Measurements from ENCODE around the gene NR6A1.

NR6A1 gene

DNA sequence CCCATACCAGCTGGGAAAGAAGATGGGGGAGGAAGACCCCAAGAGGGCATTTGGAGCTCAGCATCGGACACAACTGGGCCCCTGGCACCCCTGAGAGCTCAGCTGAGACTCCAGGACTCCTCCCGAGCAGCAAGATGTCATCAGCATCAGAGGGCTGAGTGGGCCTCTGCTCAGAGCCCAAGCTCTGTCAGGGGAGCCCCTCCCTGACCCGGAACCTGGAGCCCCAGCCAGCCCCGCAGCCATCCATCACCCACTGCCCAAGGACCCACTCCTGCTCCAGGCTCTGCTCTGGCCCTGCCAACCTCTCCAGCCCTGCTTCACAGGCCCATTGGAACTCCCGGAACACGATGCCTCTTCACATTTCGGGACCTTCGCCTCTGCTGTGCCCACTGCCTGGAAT is 273.7 kb downstream of the NR6A1 start:
- H4K8ac ChIP-seq (ENCODE audit: low read length): no peak overlapping the region
- H3K23ac ChIP-seq (ENCODE audit: low read length in 2 of 2): no peak overlapping the region
- no peak overlapping the region for H3K4me3 ChIP-seq (ENCODE audit: insufficient read depth in 1 of 2, low read depth in 1 of 2, low read length in 2 of 2)
- WGBS: 93% methylated on average over 8 of the region's 8 CpGs
- H2AK5ac ChIP-seq (ENCODE audit: low read length, severe bottlenecking): no peak overlapping the region
- H2BK15ac ChIP-seq (ENCODE audit: low read depth, poor library complexity, severe bottlenecking): no peak overlapping the region
- H2BK12ac ChIP-seq (ENCODE audit: low read length in 2 of 2): no peak overlapping the region
- DNase-seq: no peak
- H3K4ac ChIP-seq (ENCODE audit: low read depth in 1 of 2, low read length in 2 of 2): no peak overlapping the region
- no peak overlapping the region for H3K9ac ChIP-seq (ENCODE audit: low read length)
- no peak overlapping the region for H2BK5ac ChIP-seq (ENCODE audit: low read depth, low read length, poor library complexity, severe bottlenecking)
- no peak overlapping the region for H3K14ac ChIP-seq (ENCODE audit: low read length in 2 of 2)
- no peaks in the 10 kb centered on the region for H3K79me1 ChIP-seq (replicated peaks; ENCODE audit: low read length, poor library complexity, severe bottlenecking)
- peaks cover 92 to 100% of the 10 kb centered on the region in 2 experiments for H3K27me3 ChIP-seq (ENCODE audit: control insufficient read depth in 1 of 2, insufficient read depth in 1 of 2, low read length in 2 of 2)
- no peaks in the 10 kb centered on the region for H3K36me3 ChIP-seq (ENCODE audit: control insufficient read depth in 1 of 2, insufficient read depth in 2 of 2, low read depth in 1 of 2, low read length in 2 of 2)
- no peak overlapping the region for H3K18ac ChIP-seq (ENCODE audit: low read depth in 1 of 2, low read length in 2 of 2)
- H2AFZ ChIP-seq (ENCODE audit: low read depth, low read length): no peak overlapping the region
- H3K4me2 ChIP-seq (ENCODE audit: low read length, poor library complexity, severe bottlenecking): no peak overlapping the region
- no peak overlapping the region for H3K27ac ChIP-seq (ENCODE audit: low read length, poor library complexity, severe bottlenecking)
- no peaks in the 10 kb centered on the region for H3K9me3 ChIP-seq (ENCODE audit: control insufficient read depth, low read length)
- H3K4me1 ChIP-seq (ENCODE audit: control insufficient read depth, insufficient read depth, low read depth, low read length): peaks cover 2% of the 10 kb centered on the region
- H4K91ac ChIP-seq (ENCODE audit: low read length): no peak overlapping the region
- H2BK120ac ChIP-seq (ENCODE audit: low read depth, low read length): no peak overlapping the region

DNA sequence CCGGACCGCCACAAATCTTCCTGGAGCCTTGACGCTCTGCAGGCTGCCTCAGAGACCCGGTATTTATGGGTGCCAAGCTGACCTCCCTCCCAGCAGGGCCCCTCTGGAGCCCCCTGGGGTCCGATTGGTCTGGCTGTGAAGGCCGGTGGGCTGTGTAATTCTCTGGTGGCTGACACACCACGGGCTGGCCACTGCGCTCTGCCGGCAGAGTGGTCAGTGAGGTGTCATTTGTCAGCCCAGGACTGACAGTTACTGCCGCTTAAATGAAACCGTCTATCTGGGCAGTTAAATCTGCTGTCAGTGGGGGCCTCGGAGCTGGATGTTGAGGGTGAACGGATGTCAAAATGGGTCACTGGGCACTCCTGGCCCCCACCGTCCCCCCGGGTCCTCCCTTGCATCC is 274.6 kb downstream of the NR6A1 start:
- Histone ChIP-seq H3K4me1 (ENCODE audit: control insufficient read depth, insufficient read depth, low read depth, low read length) (peaks cover 2% of the 10 kb centered on the region), H2BK15ac (ENCODE audit: low read depth, poor library complexity, severe bottlenecking) (no peak overlapping the region), H4K91ac (ENCODE audit: low read length) (no peak overlapping the region), H4K8ac (ENCODE audit: low read length) (no peak overlapping the region), H3K79me1 (replicated peaks; ENCODE audit: low read length, poor library complexity, severe bottlenecking) (no peaks in the 10 kb centered on the region), H3K4me3 (ENCODE audit: insufficient read depth in 1 of 2, low read depth in 1 of 2, low read length in 2 of 2) (no peak overlapping the region), H2AFZ (ENCODE audit: low read depth, low read length) (no peak overlapping the region), H3K14ac (ENCODE audit: low read length in 2 of 2) (no peak overlapping the region), H3K9ac (ENCODE audit: low read length) (no peak overlapping the region), H3K27ac (ENCODE audit: low read length, poor library complexity, severe bottlenecking) (no peak overlapping the region), H3K9me3 (ENCODE audit: control insufficient read depth, low read length) (no peaks in the 10 kb centered on the region), H2BK120ac (ENCODE audit: low read depth, low read length) (no peak overlapping the region), H3K18ac (ENCODE audit: low read depth in 1 of 2, low read length in 2 of 2) (no peak overlapping the region), H3K27me3 (ENCODE audit: control insufficient read depth in 1 of 2, insufficient read depth in 1 of 2, low read length in 2 of 2) (peaks cover 88 to 97% of the 10 kb centered on the region in 2 experiments), H3K23ac (ENCODE audit: low read length in 2 of 2) (no peak overlapping the region), H3K36me3 (ENCODE audit: control insufficient read depth in 1 of 2, insufficient read depth in 2 of 2, low read depth in 1 of 2, low read length in 2 of 2) (no peaks in the 10 kb centered on the region), H3K4me2 (ENCODE audit: low read length, poor library complexity, severe bottlenecking) (no peak overlapping the region), H2AK5ac (ENCODE audit: low read length, severe bottlenecking) (no peak overlapping the region), H2BK12ac (ENCODE audit: low read length in 2 of 2) (no peak overlapping the region), H2BK5ac (ENCODE audit: low read depth, low read length, poor library complexity, severe bottlenecking) (no peak overlapping the region), H3K4ac (ENCODE audit: low read depth in 1 of 2, low read length in 2 of 2) (no peak overlapping the region)
- DNase-seq: no peak
- 28% methylated on average over 15 of the region's 15 CpGs for WGBS

DNA sequence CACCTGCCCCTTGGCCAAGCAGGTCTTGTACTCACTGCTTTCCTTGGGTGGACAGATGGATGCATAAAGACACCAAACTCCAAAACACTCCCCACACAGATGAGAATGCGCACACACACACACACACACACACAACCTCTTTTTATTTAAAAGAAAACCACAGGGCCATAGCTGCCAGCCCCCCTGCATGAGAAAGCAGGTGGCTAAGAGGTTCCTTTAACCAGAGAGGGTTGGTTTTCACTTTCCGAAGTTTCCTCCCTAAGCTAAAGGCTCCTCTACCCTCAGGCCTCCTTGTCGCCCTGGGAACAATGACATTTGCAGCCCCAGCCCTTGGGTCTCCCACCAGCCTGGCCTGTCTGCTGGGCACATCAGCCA is 275.0 kb downstream of the NR6A1 start:
- no peak overlapping the region for H2BK15ac ChIP-seq (ENCODE audit: low read depth, poor library complexity, severe bottlenecking)
- H3K27ac ChIP-seq (ENCODE audit: low read length, poor library complexity, severe bottlenecking): no peak overlapping the region
- no peak overlapping the region for H3K4ac ChIP-seq (ENCODE audit: low read depth in 1 of 2, low read length in 2 of 2)

DNA sequence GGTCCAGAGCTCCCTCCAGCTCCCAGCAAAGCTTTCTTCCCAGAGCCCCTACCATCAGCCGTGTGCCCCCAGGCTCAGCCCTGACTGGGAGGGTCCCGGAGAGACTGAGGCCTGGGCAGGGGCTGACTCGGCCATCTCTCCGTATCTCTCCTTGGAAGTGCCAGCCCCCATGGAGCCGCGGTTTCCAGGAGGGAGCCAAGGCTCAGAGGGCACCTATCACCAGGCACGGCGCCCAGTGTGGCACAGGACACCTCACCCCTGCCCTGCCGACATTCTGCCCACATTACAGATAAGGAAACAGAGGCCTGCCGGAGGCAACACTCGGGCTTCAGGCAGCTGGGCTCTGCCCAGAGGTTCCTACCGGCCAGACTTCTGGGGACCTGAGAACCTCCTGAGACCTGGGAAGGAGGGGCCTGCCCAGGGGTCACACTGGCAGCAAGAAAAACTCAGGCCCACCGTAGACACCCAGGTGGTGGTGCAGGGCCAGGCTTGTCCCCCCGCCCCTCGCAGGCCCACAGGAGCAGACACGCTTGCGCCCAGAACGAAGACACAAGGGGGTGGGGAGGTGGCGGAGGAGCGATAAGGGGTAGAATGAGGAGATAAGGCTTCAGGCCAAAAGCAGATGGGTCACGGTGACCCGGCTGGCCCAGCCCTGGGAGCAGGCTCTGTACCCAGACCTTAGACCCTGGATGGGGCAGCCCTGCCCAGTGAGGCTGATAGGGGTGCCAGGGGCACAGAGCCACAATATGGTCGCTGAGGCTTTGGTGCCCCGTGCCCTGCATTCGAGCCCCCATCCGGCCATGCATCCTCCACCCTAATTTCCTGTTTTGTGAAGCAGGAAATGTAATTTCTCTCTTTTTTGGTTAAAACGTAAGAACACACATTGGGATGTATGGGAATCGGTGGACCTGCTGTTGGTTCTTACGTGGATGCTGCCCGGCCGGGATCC is 275.7 kb downstream of the NR6A1 start:
- no peak overlapping the region for H2BK120ac ChIP-seq (ENCODE audit: low read depth, low read length)
- WGBS: 86% methylated on average over 30 of the region's 31 CpGs
- H3K36me3 ChIP-seq (ENCODE audit: control insufficient read depth in 1 of 2, insufficient read depth in 2 of 2, low read depth in 1 of 2, low read length in 2 of 2): no peaks in the 10 kb centered on the region
- no peak overlapping the region for H4K91ac ChIP-seq (ENCODE audit: low read length)
- H2BK5ac ChIP-seq (ENCODE audit: low read depth, low read length, poor library complexity, severe bottlenecking): no peak overlapping the region
- DNase-seq: no peak
- H3K4me3 ChIP-seq (ENCODE audit: insufficient read depth in 1 of 2, low read depth in 1 of 2, low read length in 2 of 2): no peak overlapping the region
- H3K14ac ChIP-seq (ENCODE audit: low read length in 2 of 2): no peak overlapping the region
- no peak overlapping the region for H3K18ac ChIP-seq (ENCODE audit: low read depth in 1 of 2, low read length in 2 of 2)
- H3K27me3 ChIP-seq (ENCODE audit: control insufficient read depth in 1 of 2, insufficient read depth in 1 of 2, low read length in 2 of 2): peaks cover 81 to 89% of the 10 kb centered on the region in 2 experiments
- no peak overlapping the region for H4K8ac ChIP-seq (ENCODE audit: low read length)
- H3K9ac ChIP-seq (ENCODE audit: low read length): no peak overlapping the region
- H3K79me1 ChIP-seq (replicated peaks; ENCODE audit: low read length, poor library complexity, severe bottlenecking): no peaks in the 10 kb centered on the region
- no peak overlapping the region for H3K27ac ChIP-seq (ENCODE audit: low read length, poor library complexity, severe bottlenecking)
- no peak overlapping the region for H3K4me2 ChIP-seq (ENCODE audit: low read length, poor library complexity, severe bottlenecking)
- no peak overlapping the region for H2AFZ ChIP-seq (ENCODE audit: low read depth, low read length)
- H2BK12ac ChIP-seq (ENCODE audit: low read length in 2 of 2): no peak overlapping the region
- no peak overlapping the region for H2AK5ac ChIP-seq (ENCODE audit: low read length, severe bottlenecking)
- no peaks in the 10 kb centered on the region for H3K9me3 ChIP-seq (ENCODE audit: control insufficient read depth, low read length)
- H3K4me1 ChIP-seq (ENCODE audit: control insufficient read depth, insufficient read depth, low read depth, low read length): peaks cover 2% of the 10 kb centered on the region
- no peak overlapping the region for H2BK15ac ChIP-seq (ENCODE audit: low read depth, poor library complexity, severe bottlenecking)
- H3K4ac ChIP-seq (ENCODE audit: low read depth in 1 of 2, low read length in 2 of 2): no peak overlapping the region
- no peak overlapping the region for H3K23ac ChIP-seq (ENCODE audit: low read length in 2 of 2)

More for the DNA sequence above, 275.0 kb downstream of the NR6A1 start:
- H3K4me3 ChIP-seq (ENCODE audit: insufficient read depth in 1 of 2, low read depth in 1 of 2, low read length in 2 of 2): no peak overlapping the region
- no peak for DNase-seq
- no peaks in the 10 kb centered on the region for H3K9me3 ChIP-seq (ENCODE audit: control insufficient read depth, low read length)
- H3K4me2 ChIP-seq (ENCODE audit: low read length, poor library complexity, severe bottlenecking): no peak overlapping the region
- H3K18ac ChIP-seq (ENCODE audit: low read depth in 1 of 2, low read length in 2 of 2): no peak overlapping the region
- H3K9ac ChIP-seq (ENCODE audit: low read length): no peak overlapping the region
- no peak overlapping the region for H4K8ac ChIP-seq (ENCODE audit: low read length)
- 70% methylated on average over 3 of the region's 3 CpGs for WGBS
- no peak overlapping the region for H2BK12ac ChIP-seq (ENCODE audit: low read length in 2 of 2)
- no peak overlapping the region for H3K23ac ChIP-seq (ENCODE audit: low read length in 2 of 2)
- H3K14ac ChIP-seq (ENCODE audit: low read length in 2 of 2): no peak overlapping the region
- H2BK120ac ChIP-seq (ENCODE audit: low read depth, low read length): no peak overlapping the region
- H3K36me3 ChIP-seq (ENCODE audit: control insufficient read depth in 1 of 2, insufficient read depth in 2 of 2, low read depth in 1 of 2, low read length in 2 of 2): no peaks in the 10 kb centered on the region
- H2BK5ac ChIP-seq (ENCODE audit: low read depth, low read length, poor library complexity, severe bottlenecking): no peak overlapping the region
- no peaks in the 10 kb centered on the region for H3K79me1 ChIP-seq (replicated peaks; ENCODE audit: low read length, poor library complexity, severe bottlenecking)
- H3K4me1 ChIP-seq (ENCODE audit: control insufficient read depth, insufficient read depth, low read depth, low read length): peaks cover 2% of the 10 kb centered on the region
- H4K91ac ChIP-seq (ENCODE audit: low read length): no peak overlapping the region
- H2AFZ ChIP-seq (ENCODE audit: low read depth, low read length): no peak overlapping the region
- H2AK5ac ChIP-seq (ENCODE audit: low read length, severe bottlenecking): no peak overlapping the region
- H3K27me3 ChIP-seq (ENCODE audit: control insufficient read depth in 1 of 2, insufficient read depth in 1 of 2, low read length in 2 of 2): peaks cover 86 to 93% of the 10 kb centered on the region in 2 experiments
